Gastrocnemius medialis (tissue), 4 donors: ENCODE results near the gene CREBL2.

Source experiments
- CTCF ChIP-seq, 5 experiments: fragments of 450-650 bp in 3 of 5; fragments of 200-600 bp in 2 of 5; sonication (generic) in 2 of 5; IDR thresholded peaks in 4 of 5; conservative IDR thresholded peaks in 1 of 5; 1 replicate in 4 of 5; 2 replicates in 1 of 5; pipeline ENCODE4 v1.5.1; 2016 to 2019; ENCODE audit warnings: antibody characterized with exemption in 5 of 5, mild to moderate bottlenecking in 3 of 5, moderate library complexity in 3 of 5
- POLR2A ChIP-seq, 2 donors: fragments of 450-650 bp; IDR thresholded peaks; one replicate each; pipeline ENCODE4 v1.6.1; 2017; ENCODE audit warnings: antibody characterized with exemption in 2 of 2, mild to moderate bottlenecking in 2 of 2, moderate library complexity in 2 of 2

GRCh38 chr12:12636641-12637040 lies 25.0 kb downstream of the CREBL2 start:
- TF ChIP-seq CTCF (IDR thresholded peaks at IDR 0.05 in 4 of 5, conservative IDR thresholded peaks at IDR 0.05 in 1 of 5) (no peak), POLR2A (IDR thresholded peaks at IDR 0.05) (no peak)
